ENCODE data around the gene SVOP. TPM values are rescaled to one million over a fixed set of nuclear protein-coding genes. Genes with fewer than 3 reads are reported as not detected.

Gene SVOP
- total RNA-seq, 3 donors from 2014 or later, result not detected

DNA sequence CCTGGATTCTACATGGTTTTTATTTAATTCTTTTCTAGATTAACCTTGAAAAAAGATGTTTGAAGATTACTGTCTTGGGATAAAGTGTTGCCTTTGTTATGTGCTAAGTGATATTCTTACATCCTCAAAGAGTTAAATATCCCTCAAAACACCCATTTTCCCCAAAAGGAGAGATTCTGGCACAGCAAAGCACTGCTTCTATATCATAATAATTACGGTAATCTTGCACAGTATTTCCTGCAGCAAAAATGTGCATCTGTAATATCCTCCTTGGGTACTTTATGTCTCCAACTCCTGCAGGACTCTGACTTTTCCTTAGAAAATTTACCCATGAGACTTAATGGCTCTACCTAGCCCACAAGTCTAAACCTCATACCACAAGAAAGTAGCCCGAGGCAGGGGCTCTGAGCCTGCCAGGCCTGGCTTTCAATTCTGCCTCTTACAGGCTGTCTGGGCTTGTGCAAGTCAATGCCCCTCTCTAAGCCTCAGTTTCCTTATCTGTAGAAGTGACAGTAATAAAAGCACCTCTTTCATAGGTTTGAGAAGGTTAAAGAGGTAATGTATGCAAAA, 45.8 kb downstream of the SVOP start:
- DNase-seq (no peak), ATAC-seq (no peak)
- H3K4me3 Mint-ChIP-seq, result no peak overlapping the region
- H3K27me3 Mint-ChIP-seq (ENCODE audit: low read depth), result peaks cover 10% of the 10 kb centered on the region
- H3K36me3 Mint-ChIP-seq (ENCODE audit: insufficient read depth), result no peaks in the 10 kb centered on the region
- no peaks in the 10 kb centered on the region for H3K9me3 Mint-ChIP-seq
- no peaks in the 10 kb centered on the region for H3K4me1 Mint-ChIP-seq (ENCODE audit: low read depth)

DNA sequence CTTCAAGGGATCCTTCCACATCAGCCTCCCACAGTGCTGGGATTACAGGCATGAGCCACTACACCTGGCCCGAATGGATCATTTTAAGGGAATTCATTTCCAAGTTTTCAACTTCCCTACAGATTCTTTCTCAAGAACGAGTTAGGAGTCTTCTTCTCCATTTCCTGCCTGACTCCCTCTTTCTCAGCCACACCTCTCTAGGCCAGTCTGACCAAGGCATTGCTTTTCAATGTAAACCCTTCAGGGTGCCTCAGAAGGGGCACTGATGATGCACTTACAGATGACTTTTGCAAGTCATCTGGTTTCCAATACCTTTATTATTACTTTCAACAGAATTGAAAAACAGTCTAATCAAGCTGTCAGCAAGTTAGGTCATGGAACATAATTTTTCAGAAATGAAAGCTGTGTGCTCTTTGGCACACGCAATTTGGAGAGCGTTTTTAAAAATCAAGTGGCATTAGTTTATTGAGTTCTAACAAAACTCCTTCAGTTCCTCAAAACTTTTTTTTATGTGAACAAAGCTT, 47.2 kb downstream of the SVOP start:
- Mint-ChIP-seq H3K4me3 (no peak overlapping the region), H3K36me3 (ENCODE audit: insufficient read depth) (no peaks in the 10 kb centered on the region), H3K27me3 (ENCODE audit: low read depth) (peaks cover 18% of the 10 kb centered on the region), H3K4me1 (ENCODE audit: low read depth) (no peaks in the 10 kb centered on the region), H3K9me3 (no peaks in the 10 kb centered on the region)
- DNase-seq (no peak), ATAC-seq (no peak)

DNA sequence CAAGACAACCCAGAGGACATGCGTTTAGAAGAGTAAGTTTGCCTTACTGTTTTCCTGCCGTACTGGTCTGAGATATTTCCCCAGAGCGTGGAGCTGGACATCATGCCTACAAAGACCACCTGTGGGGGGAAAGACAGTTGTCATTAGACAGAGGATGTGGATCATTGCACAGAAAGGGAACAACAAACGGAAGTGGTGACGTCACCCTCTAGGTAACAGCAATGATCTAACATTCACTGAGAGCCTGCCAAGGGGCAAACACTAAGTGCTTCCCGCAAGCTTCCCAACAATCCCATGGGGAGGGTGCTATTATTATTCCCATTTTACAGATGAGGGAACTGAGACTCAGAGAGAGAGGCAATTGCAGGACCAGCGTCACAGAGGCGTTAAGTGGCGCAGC, 48.5 kb downstream of the SVOP start:
- ATAC-seq, result no peak
- H3K36me3 Mint-ChIP-seq (ENCODE audit: insufficient read depth), result no peaks in the 10 kb centered on the region

DNA sequence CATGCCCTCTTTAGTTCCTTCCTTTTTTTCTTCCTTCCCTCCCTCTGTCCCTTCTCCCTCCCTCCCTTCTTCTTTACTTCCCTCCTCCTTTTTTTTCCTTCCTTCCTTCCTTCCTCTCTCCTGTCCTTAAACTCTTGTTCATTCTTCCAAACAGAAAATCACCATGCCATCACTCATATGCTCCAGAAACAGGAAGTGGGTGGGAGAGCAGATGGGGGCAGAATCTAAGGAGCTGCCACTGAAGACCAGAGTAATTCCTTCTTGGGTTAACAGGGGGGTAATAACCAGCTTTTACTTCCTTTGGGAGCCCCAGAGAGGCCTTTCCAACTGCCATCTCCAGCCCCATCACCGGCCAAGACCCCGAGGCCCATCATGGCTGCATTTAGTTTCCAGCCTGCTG, 51.2 kb downstream of the SVOP start:
- H3K4me1 Mint-ChIP-seq (ENCODE audit: low read depth), result no peaks in the 10 kb centered on the region
- DNase-seq (no peak), ATAC-seq (no peak)
- H3K36me3 Mint-ChIP-seq (ENCODE audit: insufficient read depth), result no peaks in the 10 kb centered on the region
- H3K9me3 Mint-ChIP-seq, result no peaks in the 10 kb centered on the region
- H3K4me3 Mint-ChIP-seq, result no peak overlapping the region
- peaks cover 17% of the 10 kb centered on the region for H3K27me3 Mint-ChIP-seq (ENCODE audit: low read depth)

More for the DNA sequence above, 48.5 kb downstream of the SVOP start:
- Mint-ChIP-seq H3K9me3 (no peaks in the 10 kb centered on the region), H3K4me3 (no peak overlapping the region), H3K27me3 (ENCODE audit: low read depth) (peaks cover 17% of the 10 kb centered on the region), H3K4me1 (ENCODE audit: low read depth) (no peaks in the 10 kb centered on the region)
- no peak for DNase-seq

DNA sequence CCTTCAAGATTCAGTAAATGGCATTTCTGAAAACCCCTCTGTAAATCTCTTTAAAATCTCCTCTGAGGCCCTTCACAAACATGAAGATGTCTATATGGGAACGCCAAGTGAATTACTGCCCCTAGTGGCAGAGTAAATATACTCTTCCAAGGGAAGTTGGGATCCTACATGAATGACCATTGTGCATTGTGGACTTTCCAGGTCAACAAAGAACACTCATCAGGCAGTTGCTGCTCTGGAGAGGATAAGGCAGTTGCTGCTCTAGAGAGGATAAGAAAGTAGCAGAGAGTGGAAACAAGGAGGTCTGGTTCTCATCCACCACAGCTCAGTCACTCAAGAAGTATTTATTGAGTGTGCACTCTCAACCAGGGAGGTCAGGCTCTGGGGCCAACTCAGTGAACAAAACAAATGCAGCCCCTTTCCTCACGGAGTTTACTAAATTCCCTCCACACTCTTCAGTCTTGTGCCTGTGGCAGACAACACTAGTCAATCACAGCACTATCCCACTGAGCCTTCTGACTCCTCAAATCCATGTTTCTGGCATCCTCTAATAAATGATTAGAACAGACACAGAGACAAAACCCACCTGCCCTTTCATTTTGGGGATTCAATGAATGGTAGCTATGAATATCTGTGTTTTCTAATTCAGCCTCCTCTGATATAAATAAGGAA, 52.9 kb downstream of the SVOP start:
- no peak overlapping the region for H3K4me3 Mint-ChIP-seq
- no peaks in the 10 kb centered on the region for H3K4me1 Mint-ChIP-seq (ENCODE audit: low read depth)
- H3K9me3 Mint-ChIP-seq, result no peaks in the 10 kb centered on the region
- ATAC-seq (no peak), DNase-seq (no peak)
- no peaks in the 10 kb centered on the region for H3K36me3 Mint-ChIP-seq (ENCODE audit: insufficient read depth)
- H3K27me3 Mint-ChIP-seq (ENCODE audit: low read depth), result peaks cover 15% of the 10 kb centered on the region

DNA sequence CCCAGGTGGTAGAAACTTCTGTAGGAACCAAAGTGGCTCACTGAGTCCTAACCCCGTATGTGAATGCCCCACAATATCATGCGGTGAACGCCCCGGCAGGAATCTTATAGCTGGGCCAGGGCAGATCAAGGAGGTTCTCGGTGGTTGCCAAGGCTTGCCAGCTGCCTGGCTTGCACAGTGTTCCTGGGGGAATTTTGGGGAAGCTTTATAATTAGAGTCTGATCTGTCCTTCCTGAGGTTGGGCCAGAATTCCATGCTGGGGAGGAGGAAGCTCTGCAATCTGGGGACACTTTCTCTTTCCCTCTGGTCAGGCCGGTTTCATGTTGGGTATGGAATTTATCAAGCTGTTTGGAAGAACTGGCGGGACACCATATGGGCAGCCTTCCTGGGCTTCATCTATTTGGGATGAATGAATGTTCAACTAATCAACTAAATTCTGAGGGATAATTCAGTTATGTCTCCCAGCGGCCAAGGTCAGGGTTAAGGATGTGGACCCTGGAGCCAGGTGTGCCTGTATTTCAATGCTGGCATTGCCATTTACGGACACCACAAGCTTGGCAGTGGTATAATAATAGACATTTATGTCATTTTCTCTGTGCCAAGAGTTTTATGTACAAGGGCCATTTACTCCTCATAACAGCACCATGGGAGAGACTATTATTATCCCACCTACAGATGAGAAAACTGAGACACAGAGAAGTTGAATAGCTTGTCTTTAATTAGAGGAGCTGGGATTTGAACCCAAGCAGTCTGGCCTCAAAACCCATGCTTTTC, 54.3 kb downstream of the SVOP start:
- ATAC-seq (no peak), DNase-seq (no peak)
- Mint-ChIP-seq H3K36me3 (ENCODE audit: insufficient read depth) (no peaks in the 10 kb centered on the region), H3K4me1 (ENCODE audit: low read depth) (no peaks in the 10 kb centered on the region), H3K27me3 (ENCODE audit: low read depth) (peaks cover 14% of the 10 kb centered on the region), H3K4me3 (no peak overlapping the region), H3K9me3 (no peaks in the 10 kb centered on the region)

DNA sequence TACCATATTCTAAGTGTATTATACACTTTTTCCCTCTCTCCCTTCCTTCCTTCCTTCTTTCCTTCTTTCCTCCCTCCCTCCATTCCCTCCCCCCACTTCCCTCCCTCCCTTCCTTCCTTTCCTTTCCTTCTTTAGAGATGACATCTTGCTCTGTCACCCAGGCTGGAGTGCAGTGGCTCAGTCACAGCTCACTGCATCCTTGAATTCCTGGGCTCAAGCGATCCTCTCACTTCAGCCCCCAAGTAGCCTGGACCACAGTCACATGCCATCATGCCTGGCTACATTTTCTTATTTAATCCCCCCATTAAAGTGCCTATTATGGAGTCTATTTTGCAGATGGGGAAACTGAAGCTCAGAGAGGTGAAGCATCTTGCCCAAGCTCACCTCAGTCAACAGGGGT, 55.0 kb downstream of the SVOP start:
- Mint-ChIP-seq H3K4me3 (no peak overlapping the region), H3K27me3 (ENCODE audit: low read depth) (peaks cover 14% of the 10 kb centered on the region), H3K9me3 (no peaks in the 10 kb centered on the region), H3K4me1 (ENCODE audit: low read depth) (no peaks in the 10 kb centered on the region), H3K36me3 (ENCODE audit: insufficient read depth) (no peaks in the 10 kb centered on the region)
- ATAC-seq, result no peak
- no peak for DNase-seq

DNA sequence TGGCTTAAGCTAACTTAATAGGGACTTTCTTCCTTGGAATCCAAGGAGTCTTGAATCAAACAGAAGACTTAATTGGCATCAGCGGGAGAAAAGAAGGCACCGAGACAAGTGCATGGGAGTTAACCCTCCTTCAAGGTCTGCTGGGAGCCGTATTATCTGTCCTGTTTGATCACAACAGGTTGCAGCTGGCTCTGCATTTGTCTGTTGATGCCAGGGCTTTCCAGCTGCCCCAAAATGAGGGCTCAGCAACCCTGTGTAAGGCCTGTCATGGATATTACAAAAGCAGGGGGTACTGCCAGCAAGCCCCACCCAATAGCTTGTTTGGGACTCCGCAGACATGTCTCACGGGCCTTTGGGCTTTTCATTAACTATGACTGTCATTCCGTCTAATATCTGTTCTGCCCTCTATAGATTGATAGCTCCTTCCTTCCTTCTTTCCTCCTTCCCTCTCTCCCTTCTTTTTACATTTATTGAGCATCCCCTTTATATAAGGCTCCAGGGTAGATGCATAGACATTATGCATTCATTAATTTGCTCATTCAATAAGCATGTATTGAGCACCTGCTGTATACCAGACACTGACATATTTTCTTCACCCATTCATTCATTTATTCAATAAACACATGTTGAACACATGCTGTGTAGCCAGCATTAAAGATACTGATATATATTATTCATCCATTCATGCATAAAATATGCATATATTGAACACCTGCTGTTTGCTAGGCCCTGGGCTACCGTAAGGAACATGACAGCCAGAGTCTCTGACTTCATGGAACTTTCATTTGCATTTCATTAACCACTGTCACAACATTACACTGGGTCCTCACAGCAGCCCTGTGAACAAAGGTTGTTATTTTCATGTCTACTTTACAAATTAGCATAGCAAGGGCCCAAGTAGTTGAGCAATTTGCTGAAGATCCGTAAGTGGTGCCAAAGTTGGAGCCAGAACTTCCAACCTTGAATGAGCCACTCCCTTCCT, 56.2 kb downstream of the SVOP start:
- Mint-ChIP-seq H3K9me3 (no peaks in the 10 kb centered on the region), H3K4me3 (no peak overlapping the region), H3K27me3 (ENCODE audit: low read depth) (peaks cover 12% of the 10 kb centered on the region), H3K4me1 (ENCODE audit: low read depth) (no peaks in the 10 kb centered on the region), H3K36me3 (ENCODE audit: insufficient read depth) (no peaks in the 10 kb centered on the region)
- DNase-seq (no peak), ATAC-seq (no peak)

DNA sequence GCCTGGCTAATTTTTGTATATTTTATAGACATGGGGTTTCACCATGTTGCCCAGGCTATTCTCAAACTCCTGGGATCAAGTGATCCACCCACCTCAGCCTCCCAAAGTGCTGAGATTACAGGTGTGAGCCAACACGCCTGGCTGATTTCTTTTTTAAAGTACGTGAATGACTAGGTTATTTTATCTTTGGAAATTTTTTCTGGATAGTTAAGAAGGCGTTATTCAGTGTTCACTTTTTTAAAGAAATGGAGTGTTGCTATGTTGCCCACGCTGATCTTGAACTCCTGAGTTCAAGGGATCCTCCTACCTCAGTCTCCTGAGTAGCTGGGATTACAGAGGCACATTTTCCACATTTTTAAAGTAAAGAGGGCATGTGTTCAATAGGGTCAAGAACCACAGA, 58.6 kb downstream of the SVOP start:
- DNase-seq, result no peak
- no peaks in the 10 kb centered on the region for H3K36me3 Mint-ChIP-seq (ENCODE audit: insufficient read depth)
- no peak for ATAC-seq
- no peak overlapping the region for H3K4me3 Mint-ChIP-seq
- H3K27me3 Mint-ChIP-seq (ENCODE audit: low read depth), result peaks cover 7% of the 10 kb centered on the region
- H3K4me1 Mint-ChIP-seq (ENCODE audit: low read depth), result no peaks in the 10 kb centered on the region
- H3K9me3 Mint-ChIP-seq, result no peaks in the 10 kb centered on the region

DNA sequence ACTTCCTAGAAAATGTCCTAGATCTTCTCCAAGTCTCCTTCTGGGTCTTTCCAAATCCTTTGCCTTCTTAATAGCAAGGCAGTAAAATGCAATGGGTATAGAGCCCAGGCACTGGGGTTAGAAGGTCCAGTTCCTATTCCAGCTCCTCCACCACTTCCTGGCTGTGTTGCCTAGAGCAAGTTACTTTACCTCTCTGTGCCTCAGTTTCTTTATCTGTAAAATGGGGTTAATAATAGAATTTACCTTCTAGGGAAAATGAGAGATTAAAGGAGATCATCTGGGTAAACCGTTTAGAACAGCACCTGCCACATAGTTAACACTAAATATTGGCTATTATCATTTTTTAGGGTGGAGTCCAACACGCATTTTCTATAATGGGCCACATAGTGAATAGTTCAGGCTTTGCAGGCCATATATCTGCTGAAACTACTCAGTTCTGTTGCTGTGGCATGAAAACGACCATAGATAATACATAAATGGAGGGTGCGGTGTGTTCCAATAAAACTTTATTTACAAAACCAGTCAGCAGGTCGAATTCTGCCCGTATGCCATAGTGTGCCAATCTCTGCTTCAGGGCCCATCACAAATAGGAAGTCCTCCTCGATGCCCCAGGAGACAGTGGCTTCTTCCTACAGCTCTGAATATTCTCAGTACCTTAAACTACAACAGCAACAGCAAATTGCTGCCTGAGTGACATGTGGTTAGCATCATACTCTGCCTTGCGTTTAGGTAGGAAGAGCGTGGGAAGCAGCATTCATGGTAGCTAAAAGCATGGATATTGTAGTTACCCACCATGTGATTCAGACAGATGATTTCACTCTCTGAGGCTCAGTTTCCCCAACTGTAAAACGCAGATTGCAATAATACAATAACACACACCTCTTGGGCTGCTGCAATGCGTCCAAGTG, 60.9 kb downstream of the SVOP start:
- Mint-ChIP-seq H3K27me3 (ENCODE audit: low read depth) (peaks cover 18% of the 10 kb centered on the region), H3K4me3 (no peak overlapping the region), H3K4me1 (ENCODE audit: low read depth) (no peaks in the 10 kb centered on the region), H3K9me3 (no peaks in the 10 kb centered on the region), H3K36me3 (ENCODE audit: insufficient read depth) (no peaks in the 10 kb centered on the region)
- DNase-seq (no peak), ATAC-seq (no peak)

DNA sequence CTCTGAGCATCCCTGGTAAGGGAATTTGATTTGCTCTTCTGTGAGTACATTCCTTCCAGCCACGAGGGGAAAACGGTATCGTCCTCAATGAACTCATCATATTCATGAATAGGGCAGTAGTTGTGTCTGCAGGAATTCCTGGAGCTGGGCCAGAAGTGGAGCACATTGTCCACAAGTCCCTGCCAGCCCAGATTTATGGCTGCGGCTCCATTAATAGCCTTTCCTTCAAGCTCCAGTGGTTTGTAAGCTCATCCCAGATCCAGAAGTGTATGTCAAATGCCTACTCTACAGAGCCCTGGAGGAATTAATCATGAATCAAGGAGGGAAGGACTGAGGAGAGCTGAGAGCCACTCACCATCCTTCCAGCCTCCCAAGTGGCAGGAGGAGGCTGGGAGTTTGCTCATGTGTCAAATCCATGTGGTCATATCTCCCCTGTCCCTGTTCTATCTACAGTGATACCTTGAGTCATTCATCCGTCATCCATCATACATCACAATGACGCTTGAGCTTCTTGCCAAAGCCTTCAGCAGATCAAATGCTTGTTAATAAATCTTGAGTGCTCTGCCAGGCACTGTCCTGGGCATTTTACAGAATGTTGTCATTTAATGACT, 65.5 kb downstream of the SVOP start:
- ATAC-seq (no peak), DNase-seq (no peak)
- peaks cover 17% of the 10 kb centered on the region for H3K27me3 Mint-ChIP-seq (ENCODE audit: low read depth)
- no peak overlapping the region for H3K4me3 Mint-ChIP-seq
- H3K4me1 Mint-ChIP-seq (ENCODE audit: low read depth), result peaks cover 2% of the 10 kb centered on the region
- H3K36me3 Mint-ChIP-seq (ENCODE audit: insufficient read depth), result no peaks in the 10 kb centered on the region
- no peaks in the 10 kb centered on the region for H3K9me3 Mint-ChIP-seq

DNA sequence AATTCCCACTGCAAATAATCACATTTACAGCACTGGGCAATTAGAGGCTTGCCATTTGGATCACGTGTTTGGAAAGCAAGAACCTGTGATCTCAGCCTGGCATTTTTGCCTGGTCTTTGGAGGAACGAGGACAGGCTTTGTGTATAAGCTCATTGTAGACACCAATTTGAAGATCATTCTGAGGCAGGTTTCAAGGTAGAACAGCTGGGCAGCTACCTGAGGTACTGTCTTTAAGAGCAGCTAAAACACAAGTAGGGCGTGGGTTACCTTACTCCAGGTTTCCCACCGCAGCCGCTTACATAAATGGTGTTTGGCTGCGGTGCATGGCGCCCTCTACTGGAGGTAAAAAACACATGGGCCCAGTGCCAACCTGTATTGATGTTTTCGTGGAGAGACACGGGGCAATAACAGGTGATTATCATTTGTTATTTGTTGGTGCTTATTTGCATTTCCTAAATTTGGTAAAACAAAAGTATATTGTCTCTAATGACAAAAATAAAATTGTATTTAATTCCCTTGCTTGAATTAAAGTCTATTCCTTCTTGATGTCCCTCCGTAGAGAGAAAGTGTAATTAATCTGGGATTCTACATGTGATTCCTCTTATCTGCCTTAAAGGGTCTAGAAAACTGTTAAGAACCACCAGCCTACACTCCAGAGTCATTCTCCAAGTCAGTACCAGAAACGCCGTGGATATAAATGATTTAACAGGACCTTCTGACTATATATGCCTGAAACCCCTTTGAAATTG, 69.7 kb downstream of the SVOP start:
- Mint-ChIP-seq H3K4me1 (ENCODE audit: low read depth) (peaks cover 2% of the 10 kb centered on the region), H3K9me3 (peaks cover 8% of the 10 kb centered on the region), H3K4me3 (no peak overlapping the region), H3K27me3 (ENCODE audit: low read depth) (peaks cover 8% of the 10 kb centered on the region), H3K36me3 (ENCODE audit: insufficient read depth) (no peaks in the 10 kb centered on the region)
- DNase-seq (peak; percentile 58), ATAC-seq (peak; percentile 75 to 82)

All from activated T-cell treated with anti-CD3 and anti-CD28 coated beads, Interleukin-2, amount 50 U/mL, for 4 hours (primary cell).